ENCODE results near the gene IL7R. TPM values are rescaled to one million over a fixed set of nuclear protein-coding genes. Genes with fewer than 3 reads are reported as not detected.

IL7R gene
- total RNA-seq, 2 experiments from 2014 or later = 4.6 to 62.2 TPM

DNA sequence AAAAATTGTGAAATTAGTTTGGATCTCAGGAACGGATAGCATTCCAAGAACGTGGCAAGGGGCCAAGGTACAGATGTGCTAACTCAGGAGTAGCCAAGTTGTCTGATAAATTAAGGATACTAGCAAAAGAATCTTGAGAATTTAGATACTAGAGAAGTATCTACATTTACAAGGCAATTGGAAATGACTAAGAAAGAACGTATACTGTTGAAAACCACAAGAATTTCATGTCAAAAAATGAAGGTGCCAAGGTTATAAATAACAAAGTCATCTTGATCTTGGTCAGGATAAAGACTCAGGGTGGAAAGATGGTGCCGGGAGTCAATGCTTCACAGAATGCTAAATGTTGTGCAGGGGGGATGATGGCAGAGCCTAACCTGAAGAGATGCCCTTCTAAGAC lies 62.5 kb downstream of the IL7R start:
- no peak overlapping the region for H3K4me2 ChIP-seq (ENCODE audit: low read length)
- no peak overlapping the region for H3K27ac ChIP-seq (ENCODE audit: low read depth, low read length, poor library complexity, severe bottlenecking)
- intact Hi-C loops (cut with micrococcal nuclease; ENCODE audit: unreplicated experiment) = no loop called here
- no peaks in the 10 kb centered on the region for H3K9me2 ChIP-seq (ENCODE audit: insufficient read depth, low read length)
- ChIA-PET CTCF (ENCODE audit: unreplicated experiment) (no interaction called here), POLR2A (interaction anchor here (1.1 to 1.2 kb wide), 2 partner anchors 10 to 13 kb away, joined by 3 to 4 read pairs; no protein-coding TSS in a partner anchor)
- H3K36me3 ChIP-seq (ENCODE audit: insufficient read depth, low read length) = peaks cover 13% of the 10 kb centered on the region; the same call in 1 of the 2 replicates
- H3K4me3 ChIP-seq (ENCODE audit: low read depth, low read length, poor library complexity, severe bottlenecking) = no peak overlapping the region
- H3K9me3 ChIP-seq (ENCODE audit: low read length) = peaks cover 24% of the 10 kb centered on the region; the same call in 1 of the 2 replicates
- no TSS peak for BruUV-seq (replicated peaks)
- peaks cover 34% of the 10 kb centered on the region for H3K4me1 ChIP-seq (ENCODE audit: insufficient read depth, low read length, poor library complexity, severe bottlenecking)
- TF ChIP-seq EZH2phosphoT487 (IDR thresholded peaks at IDR 0.05; ENCODE audit: borderline replicate concordance, low read depth, low read length) = no peak
- TF ChIP-seq, protein P1, sequence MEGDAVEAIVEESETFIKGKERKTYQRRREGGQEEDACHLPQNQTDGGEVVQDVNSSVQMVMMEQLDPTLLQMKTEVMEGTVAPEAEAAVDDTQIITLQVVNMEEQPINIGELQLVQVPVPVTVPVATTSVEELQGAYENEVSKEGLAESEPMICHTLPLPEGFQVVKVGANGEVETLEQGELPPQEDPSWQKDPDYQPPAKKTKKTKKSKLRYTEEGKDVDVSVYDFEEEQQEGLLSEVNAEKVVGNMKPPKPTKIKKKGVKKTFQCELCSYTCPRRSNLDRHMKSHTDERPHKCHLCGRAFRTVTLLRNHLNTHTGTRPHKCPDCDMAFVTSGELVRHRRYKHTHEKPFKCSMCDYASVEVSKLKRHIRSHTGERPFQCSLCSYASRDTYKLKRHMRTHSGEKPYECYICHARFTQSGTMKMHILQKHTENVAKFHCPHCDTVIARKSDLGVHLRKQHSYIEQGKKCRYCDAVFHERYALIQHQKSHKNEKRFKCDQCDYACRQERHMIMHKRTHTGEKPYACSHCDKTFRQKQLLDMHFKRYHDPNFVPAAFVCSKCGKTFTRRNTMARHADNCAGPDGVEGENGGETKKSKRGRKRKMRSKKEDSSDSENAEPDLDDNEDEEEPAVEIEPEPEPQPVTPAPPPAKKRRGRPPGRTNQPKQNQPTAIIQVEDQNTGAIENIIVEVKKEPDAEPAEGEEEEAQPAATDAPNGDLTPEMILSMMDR (conservative IDR thresholded peaks at IDR 0.05; ENCODE audit: low read length) = no peak
- H4K20me1 ChIP-seq (ENCODE audit: insufficient read depth, low read length) = no peaks in the 10 kb centered on the region
- H3K79me2 ChIP-seq (ENCODE audit: insufficient read depth, low read depth, low read length) = no peaks in the 10 kb centered on the region
- H2AFZ ChIP-seq (ENCODE audit: low read length) = no peak overlapping the region; the same call in 1 of the 2 replicates
- no peak for DNase-seq (ENCODE audit: low spot score)

DNA sequence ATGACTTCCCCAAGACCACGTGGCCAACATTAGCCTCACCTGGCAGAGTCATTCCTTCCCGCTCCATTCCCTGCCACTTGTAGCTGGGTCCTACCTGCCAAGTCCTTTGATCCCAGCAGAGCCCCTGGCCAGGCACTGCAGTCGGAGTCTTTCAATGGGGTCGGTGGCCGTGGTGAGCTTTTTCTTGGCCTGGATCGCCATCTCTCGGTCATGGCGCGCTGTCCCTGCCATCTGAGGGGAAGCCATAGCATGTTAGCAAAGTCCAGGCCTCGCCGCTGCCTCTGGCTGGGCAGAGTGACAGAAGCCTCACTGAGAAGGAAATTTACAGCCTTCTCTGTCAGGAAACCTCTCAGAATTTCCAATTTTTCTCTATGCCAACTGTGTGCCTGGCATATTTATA lies 64.2 kb downstream of the IL7R start:
- Histone ChIP-seq H3K4me3 (ENCODE audit: low read depth, low read length, poor library complexity, severe bottlenecking) (no peak overlapping the region), H3K27ac (ENCODE audit: low read depth, low read length, poor library complexity, severe bottlenecking) (peak overlapping the region; percentile 3), H3K36me3 (ENCODE audit: insufficient read depth, low read length) (peaks cover 13% of the 10 kb centered on the region; the same call in 1 of the 2 replicates), H2AFZ (ENCODE audit: low read length) (no peak overlapping the region; the same call in 1 of the 2 replicates), H3K9me2 (ENCODE audit: insufficient read depth, low read length) (no peaks in the 10 kb centered on the region), H3K4me1 (ENCODE audit: insufficient read depth, low read length, poor library complexity, severe bottlenecking) (peaks cover 46% of the 10 kb centered on the region), H3K4me2 (ENCODE audit: low read length) (no peak overlapping the region), H3K79me2 (ENCODE audit: insufficient read depth, low read depth, low read length) (no peaks in the 10 kb centered on the region), H4K20me1 (ENCODE audit: insufficient read depth, low read length) (no peaks in the 10 kb centered on the region), H3K9me3 (ENCODE audit: low read length) (peaks cover 24% of the 10 kb centered on the region; the same call in 1 of the 2 replicates)
- TF ChIP-seq, protein P1 (conservative IDR thresholded peaks at IDR 0.05; ENCODE audit: low read length) = no peak
- no peak for TF ChIP-seq EZH2phosphoT487 (IDR thresholded peaks at IDR 0.05; ENCODE audit: borderline replicate concordance, low read depth, low read length)
- intact Hi-C loops (cut with micrococcal nuclease; ENCODE audit: unreplicated experiment) = no loop called here
- POLR2A ChIA-PET = interaction anchor here (0.6 to 1.3 kb wide), 4 partner anchors 12 to 1381 kb away, joined by 3 to 5 read pairs (median 3); no protein-coding TSS in a partner anchor
- no peak for DNase-seq (ENCODE audit: low spot score)
- BruUV-seq (replicated peaks) = no TSS peak
- CTCF ChIA-PET (ENCODE audit: unreplicated experiment) = no interaction called here

DNA sequence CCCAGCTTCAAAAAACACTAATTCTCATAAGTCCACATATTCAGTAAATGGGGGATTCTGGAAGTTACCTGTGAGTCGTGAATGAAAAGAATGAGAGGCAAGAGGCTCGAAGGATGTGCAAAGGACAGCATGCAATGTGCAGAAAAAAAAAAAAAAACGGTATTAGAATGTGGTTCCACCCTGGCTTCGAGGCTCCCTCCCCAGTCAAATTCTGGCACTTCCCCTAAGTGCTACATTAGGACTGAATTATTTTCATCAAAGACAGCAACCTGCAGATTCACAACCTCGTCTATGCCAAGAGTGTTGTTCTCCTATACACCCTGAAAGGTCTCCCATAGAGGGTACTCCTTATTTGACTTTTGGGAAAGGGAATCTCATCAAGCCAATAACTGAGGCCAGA lies 65.2 kb downstream of the IL7R start:
- no TSS peak for BruUV-seq (replicated peaks)
- intact Hi-C loops (cut with micrococcal nuclease; ENCODE audit: unreplicated experiment) = no loop called here

More for the DNA sequence above, 65.2 kb downstream of the IL7R start:
- Histone ChIP-seq H4K20me1 (ENCODE audit: insufficient read depth, low read length) (no peaks in the 10 kb centered on the region), H2AFZ (ENCODE audit: low read length) (peak overlapping the region; percentile 66; the same call in 1 of the 2 replicates), H3K4me3 (ENCODE audit: low read depth, low read length, poor library complexity, severe bottlenecking) (no peak overlapping the region), H3K4me1 (ENCODE audit: insufficient read depth, low read length, poor library complexity, severe bottlenecking) (peaks cover 46% of the 10 kb centered on the region), H3K9me3 (ENCODE audit: low read length) (peaks cover 24% of the 10 kb centered on the region; the same call in 1 of the 2 replicates), H3K4me2 (ENCODE audit: low read length) (peak overlapping the region; percentile 24; the same call in 1 of the 2 replicates), H3K79me2 (ENCODE audit: insufficient read depth, low read depth, low read length) (no peaks in the 10 kb centered on the region), H3K36me3 (ENCODE audit: insufficient read depth, low read length) (peaks cover 13% of the 10 kb centered on the region; the same call in 1 of the 2 replicates), H3K9me2 (ENCODE audit: insufficient read depth, low read length) (no peaks in the 10 kb centered on the region), H3K27ac (ENCODE audit: low read depth, low read length, poor library complexity, severe bottlenecking) (peak overlapping the region; percentile 3)
- TF ChIP-seq, protein P1 (conservative IDR thresholded peaks at IDR 0.05; ENCODE audit: low read length) = peak; percentile 65
- TF ChIP-seq EZH2phosphoT487 (IDR thresholded peaks at IDR 0.05; ENCODE audit: borderline replicate concordance, low read depth, low read length) = no peak
- DNase-seq (ENCODE audit: low spot score) = peak; percentile 74
- CTCF ChIA-PET (ENCODE audit: unreplicated experiment) = interaction anchor here (0.6 to 1.0 kb wide), 2 partner anchors 65 to 128 kb away, joined by 3 to 4 read pairs; partner anchors contain the start of gene IL7R
- POLR2A ChIA-PET = interaction anchor here (0.6 kb wide), 1 partner anchor 96 kb away, joined by 4 read pairs; no protein-coding TSS in a partner anchor
